ENCODE data around the gene MPPED1. TPM values are rescaled to one million over a fixed set of nuclear protein-coding genes. Genes with fewer than 3 reads are reported as not detected.
A peak's percentile ranks its signal among the peaks of the same experiment; 100 is the strongest.

MPPED1 gene
- total and polyA plus RNA-seq, 2 of the 13 experiments (the other 11 are each of a cell fraction or from before 2014, with no cell fraction given), result 0.77 TPM; not detected in 1

DNA sequence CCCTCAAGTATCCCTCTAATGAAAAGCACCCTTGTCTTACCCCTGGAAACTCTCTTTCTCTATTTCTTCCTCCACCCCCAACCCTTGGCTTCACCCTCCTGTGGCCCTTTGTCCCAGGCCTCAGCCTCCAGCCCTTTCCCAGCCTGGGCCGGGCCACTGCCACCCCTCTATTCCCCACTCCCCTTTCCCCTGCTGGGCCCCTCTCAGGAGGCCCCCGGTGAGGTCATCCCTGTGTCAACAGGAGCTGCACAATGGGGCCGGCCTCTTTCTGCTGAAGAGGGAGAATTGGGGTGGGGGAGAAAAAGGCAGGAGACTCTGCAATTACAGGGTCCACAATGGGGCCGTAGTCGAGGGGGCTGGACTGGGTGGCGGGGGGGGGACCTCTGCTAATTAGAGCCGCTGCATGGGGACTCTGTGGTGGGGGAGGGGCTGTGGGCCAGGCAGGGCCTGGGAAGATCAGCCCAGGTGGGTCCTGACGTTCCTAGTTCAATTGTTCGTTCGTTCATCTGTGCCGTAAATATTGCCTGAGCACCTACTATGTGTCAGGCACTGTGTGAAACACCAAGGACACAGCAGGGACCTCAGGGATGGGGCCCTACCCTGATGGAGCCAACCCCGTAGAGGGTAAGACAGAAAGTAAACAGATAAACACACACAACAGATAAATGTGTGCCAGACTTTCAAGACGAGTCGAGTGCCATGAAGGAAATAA is 18.5 kb upstream of the MPPED1 start (continued):
- TF ChIP-seq, protein P1, sequence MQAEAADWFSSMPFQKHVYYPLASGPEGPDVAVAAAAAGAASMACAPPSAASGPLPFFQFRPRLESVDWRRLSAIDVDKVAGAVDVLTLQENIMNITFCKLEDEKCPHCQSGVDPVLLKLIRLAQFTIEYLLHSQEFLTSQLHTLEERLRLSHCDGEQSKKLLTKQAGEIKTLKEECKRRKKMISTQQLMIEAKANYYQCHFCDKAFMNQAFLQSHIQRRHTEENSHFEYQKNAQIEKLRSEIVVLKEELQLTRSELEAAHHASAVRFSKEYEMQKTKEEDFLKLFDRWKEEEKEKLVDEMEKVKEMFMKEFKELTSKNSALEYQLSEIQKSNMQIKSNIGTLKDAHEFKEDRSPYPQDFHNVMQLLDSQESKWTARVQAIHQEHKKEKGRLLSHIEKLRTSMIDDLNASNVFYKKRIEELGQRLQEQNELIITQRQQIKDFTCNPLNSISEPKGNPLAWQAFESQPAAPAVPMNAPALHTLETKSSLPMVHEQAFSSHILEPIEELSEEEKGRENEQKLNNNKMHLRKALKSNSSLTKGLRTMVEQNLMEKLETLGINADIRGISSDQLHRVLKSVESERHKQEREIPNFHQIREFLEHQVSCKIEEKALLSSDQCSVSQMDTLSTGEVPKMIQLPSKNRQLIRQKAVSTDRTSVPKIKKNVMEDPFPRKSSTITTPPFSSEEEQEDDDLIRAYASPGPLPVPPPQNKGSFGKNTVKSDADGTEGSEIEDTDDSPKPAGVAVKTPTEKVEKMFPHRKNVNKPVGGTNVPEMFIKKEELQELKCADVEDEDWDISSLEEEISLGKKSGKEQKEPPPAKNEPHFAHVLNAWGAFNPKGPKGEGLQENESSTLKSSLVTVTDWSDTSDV (CRISPR knock-in tag; IDR thresholded peaks at IDR 0.05), result no peak
- TF ChIP-seq, protein P2, sequence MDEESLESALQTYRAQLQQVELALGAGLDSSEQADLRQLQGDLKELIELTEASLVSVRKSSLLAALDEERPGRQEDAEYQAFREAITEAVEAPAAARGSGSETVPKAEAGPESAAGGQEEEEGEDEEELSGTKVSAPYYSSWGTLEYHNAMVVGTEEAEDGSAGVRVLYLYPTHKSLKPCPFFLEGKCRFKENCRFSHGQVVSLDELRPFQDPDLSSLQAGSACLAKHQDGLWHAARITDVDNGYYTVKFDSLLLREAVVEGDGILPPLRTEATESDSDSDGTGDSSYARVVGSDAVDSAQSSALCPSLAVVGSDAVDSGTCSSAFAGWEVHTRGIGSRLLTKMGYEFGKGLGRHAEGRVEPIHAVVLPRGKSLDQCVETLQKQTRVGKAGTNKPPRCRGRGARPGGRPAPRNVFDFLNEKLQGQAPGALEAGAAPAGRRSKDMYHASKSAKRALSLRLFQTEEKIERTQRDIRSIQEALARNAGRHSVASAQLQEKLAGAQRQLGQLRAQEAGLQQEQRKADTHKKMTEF (CRISPR knock-in tag; IDR thresholded peaks at IDR 0.05), result 0 out of 2 replicates have a peak, but pooled peaks have one; percentile 34
- TF ChIP-seq ZNF607 (CRISPR knock-in tag; IDR thresholded peaks at IDR 0.05; ENCODE audit: borderline replicate concordance) (no peak), ZNF572 (CRISPR knock-in tag; IDR thresholded peaks at IDR 0.05) (no peak), BRD4 (CRISPR knock-in tag; IDR thresholded peaks at IDR 0.05) (no peak), ZFP41 (CRISPR knock-in tag; IDR thresholded peaks at IDR 0.05; ENCODE audit: borderline replicate concordance) (no peak), SALL2 (CRISPR knock-in tag; IDR thresholded peaks at IDR 0.05) (no peak), ZNF775 (CRISPR knock-in tag; IDR thresholded peaks at IDR 0.05; ENCODE audit: borderline replicate concordance) (no peak; the same call in 1 of the 2 replicates)
- TF ChIP-seq, protein P3, sequence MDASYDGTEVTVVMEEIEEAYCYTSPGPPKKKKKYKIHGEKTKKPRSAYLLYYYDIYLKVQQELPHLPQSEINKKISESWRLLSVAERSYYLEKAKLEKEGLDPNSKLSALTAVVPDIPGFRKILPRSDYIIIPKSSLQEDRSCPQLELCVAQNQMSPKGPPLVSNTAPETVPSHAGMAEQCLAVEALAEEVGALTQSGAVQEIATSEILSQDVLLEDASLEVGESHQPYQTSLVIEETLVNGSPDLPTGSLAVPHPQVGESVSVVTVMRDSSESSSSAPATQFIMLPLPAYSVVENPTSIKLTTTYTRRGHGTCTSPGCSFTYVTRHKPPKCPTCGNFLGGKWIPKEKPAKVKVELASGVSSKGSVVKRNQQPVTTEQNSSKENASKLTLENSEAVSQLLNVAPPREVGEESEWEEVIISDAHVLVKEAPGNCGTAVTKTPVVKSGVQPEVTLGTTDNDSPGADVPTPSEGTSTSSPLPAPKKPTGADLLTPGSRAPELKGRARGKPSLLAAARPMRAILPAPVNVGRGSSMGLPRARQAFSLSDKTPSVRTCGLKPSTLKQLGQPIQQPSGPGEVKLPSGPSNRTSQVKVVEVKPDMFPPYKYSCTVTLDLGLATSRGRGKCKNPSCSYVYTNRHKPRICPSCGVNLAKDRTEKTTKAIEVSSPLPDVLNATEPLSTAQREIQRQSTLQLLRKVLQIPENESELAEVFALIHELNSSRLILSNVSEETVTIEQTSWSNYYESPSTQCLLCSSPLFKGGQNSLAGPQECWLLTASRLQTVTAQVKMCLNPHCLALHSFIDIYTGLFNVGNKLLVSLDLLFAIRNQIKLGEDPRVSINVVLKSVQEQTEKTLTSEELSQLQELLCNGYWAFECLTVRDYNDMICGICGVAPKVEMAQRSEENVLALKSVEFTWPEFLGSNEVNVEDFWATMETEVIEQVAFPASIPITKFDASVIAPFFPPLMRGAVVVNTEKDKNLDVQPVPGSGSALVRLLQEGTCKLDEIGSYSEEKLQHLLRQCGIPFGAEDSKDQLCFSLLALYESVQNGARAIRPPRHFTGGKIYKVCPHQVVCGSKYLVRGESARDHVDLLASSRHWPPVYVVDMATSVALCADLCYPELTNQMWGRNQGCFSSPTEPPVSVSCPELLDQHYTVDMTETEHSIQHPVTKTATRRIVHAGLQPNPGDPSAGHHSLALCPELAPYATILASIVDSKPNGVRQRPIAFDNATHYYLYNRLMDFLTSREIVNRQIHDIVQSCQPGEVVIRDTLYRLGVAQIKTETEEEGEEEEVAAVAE (CRISPR knock-in tag; IDR thresholded peaks at IDR 0.05; ENCODE audit: borderline replicate concordance), result peak; percentile 70; the same call in 1 of the 2 replicates
- TF ChIP-seq, protein P4, sequence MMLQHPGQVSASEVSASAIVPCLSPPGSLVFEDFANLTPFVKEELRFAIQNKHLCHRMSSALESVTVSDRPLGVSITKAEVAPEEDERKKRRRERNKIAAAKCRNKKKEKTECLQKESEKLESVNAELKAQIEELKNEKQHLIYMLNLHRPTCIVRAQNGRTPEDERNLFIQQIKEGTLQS (CRISPR knock-in tag; IDR thresholded peaks at IDR 0.05), result peak; percentile 99
- TF ChIP-seq, protein P5, sequence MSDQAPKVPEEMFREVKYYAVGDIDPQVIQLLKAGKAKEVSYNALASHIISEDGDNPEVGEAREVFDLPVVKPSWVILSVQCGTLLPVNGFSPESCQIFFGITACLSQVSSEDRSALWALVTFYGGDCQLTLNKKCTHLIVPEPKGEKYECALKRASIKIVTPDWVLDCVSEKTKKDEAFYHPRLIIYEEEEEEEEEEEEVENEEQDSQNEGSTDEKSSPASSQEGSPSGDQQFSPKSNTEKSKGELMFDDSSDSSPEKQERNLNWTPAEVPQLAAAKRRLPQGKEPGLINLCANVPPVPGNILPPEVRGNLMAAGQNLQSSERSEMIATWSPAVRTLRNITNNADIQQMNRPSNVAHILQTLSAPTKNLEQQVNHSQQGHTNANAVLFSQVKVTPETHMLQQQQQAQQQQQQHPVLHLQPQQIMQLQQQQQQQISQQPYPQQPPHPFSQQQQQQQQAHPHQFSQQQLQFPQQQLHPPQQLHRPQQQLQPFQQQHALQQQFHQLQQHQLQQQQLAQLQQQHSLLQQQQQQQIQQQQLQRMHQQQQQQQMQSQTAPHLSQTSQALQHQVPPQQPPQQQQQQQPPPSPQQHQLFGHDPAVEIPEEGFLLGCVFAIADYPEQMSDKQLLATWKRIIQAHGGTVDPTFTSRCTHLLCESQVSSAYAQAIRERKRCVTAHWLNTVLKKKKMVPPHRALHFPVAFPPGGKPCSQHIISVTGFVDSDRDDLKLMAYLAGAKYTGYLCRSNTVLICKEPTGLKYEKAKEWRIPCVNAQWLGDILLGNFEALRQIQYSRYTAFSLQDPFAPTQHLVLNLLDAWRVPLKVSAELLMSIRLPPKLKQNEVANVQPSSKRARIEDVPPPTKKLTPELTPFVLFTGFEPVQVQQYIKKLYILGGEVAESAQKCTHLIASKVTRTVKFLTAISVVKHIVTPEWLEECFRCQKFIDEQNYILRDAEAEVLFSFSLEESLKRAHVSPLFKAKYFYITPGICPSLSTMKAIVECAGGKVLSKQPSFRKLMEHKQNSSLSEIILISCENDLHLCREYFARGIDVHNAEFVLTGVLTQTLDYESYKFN (CRISPR knock-in tag; conservative IDR thresholded peaks at IDR 0.05), result peak; percentile 93
